A673 (cell line): Measurements from ENCODE around the gene CDON. TPM values are rescaled to one million over a fixed set of nuclear protein-coding genes. Genes with fewer than 3 reads are reported as not detected.

Source experiments
- BruUV-seq: library from RNA; stranded (reverse); fragments of 400-500 nt; replicated peaks from 2 replicates; lab custom pipeline; 2021; lab: Mats Ljungman, UMichigan
- CTCF ChIA-PET: fragments of 300-600 bp; sonication (Branson Sonifier 250); formaldehyde crosslinking; loops from one replicate; lab custom pipeline; 2022; ENCODE audit warnings: antibody characterized with exemption; lab: Charles Lee
- POLR2A ChIA-PET: fragments of 300-600 bp; sonication (Branson Sonifier 250); formaldehyde crosslinking; loops from one replicate; lab custom pipeline; 2022; ENCODE audit warnings: antibody characterized with exemption; ENCODE audit not compliant: low non-redundant PET; lab: Charles Lee
- DNase-seq: peaks from one replicate; pipeline ENCODE4 v3.0.0-alpha.2; 2015; ENCODE audit warnings: low spot score
- H3K27ac ChIP-seq: fragments of 200-600 bp; sonication (generic); 2 replicates; pipeline ENCODE4 v1.5.1; 2016; ENCODE audit warnings: mixed run types, low read depth, mild to moderate bottlenecking, mixed read lengths, antibody characterized with exemption, low read length; ENCODE audit not compliant: poor library complexity, severe bottlenecking
- H3K27me3 ChIP-seq: fragments of 200-600 bp; sonication (generic); replicated peaks from 2 replicates; pipeline ENCODE4 v1.6.1; 2017; ENCODE audit warnings: mixed run types, low read depth, mild to moderate bottlenecking, mixed read lengths, antibody characterized with exemption, low read length; ENCODE audit not compliant: insufficient read depth, poor library complexity
- H3K36me3 ChIP-seq: fragments of 200-600 bp; sonication (generic); 2 replicates; pipeline ENCODE4 v1.6.1; 2016; ENCODE audit warnings: mixed run types, mild to moderate bottlenecking, mixed read lengths, antibody characterized with exemption, low read length; ENCODE audit not compliant: insufficient read depth, poor library complexity, severe bottlenecking
- H3K4me1 ChIP-seq: fragments of 200-600 bp; sonication (generic); 2 replicates; pipeline ENCODE4 v1.6.1; 2017; ENCODE audit warnings: mixed run types, mild to moderate bottlenecking, mixed read lengths, antibody characterized with exemption, low read length; ENCODE audit not compliant: insufficient read depth, poor library complexity, severe bottlenecking
- H3K4me3 ChIP-seq: fragments of 200-600 bp; sonication (generic); 2 replicates; pipeline ENCODE4 v1.5.1; 2016; ENCODE audit warnings: low read depth, mixed run types, mild to moderate bottlenecking, mixed read lengths, low read length; ENCODE audit not compliant: poor library complexity, severe bottlenecking
- H3K9me3 ChIP-seq: fragments of 200-600 bp; sonication (generic); 2 replicates; pipeline ENCODE4 v1.6.1; 2016; ENCODE audit warnings: mixed run types, low read depth, mild to moderate bottlenecking, mixed read lengths, antibody characterized with exemption, low read length; ENCODE audit not compliant: poor library complexity, severe bottlenecking
- EZH2 ChIP-seq: fragments of 200-600 bp; sonication (generic); IDR thresholded peaks from 2 replicates; pipeline ENCODE4 v1.6.1; 2017; ENCODE audit warnings: borderline replicate concordance, low read depth, mild to moderate bottlenecking, mixed read lengths, antibody characterized with exemption, low read length; ENCODE audit not compliant: poor library complexity, severe bottlenecking
- intact Hi-C: fragments of 100-400 bp; cut with micrococcal nuclease; formaldehyde crosslinking; loops from one replicate; pipeline ENCODE4 v1.10.0; 2022; ENCODE audit not compliant: unreplicated experiment
- total RNA-seq: library from RNA; stranded (reverse); gene quantifications from 2 replicates; pipeline ENCODE4 v1.2.3, GENCODE V29; 2021
- TF ChIP-seq, protein P1 (sequence below): fragments of 300-800, 200-600 bp; sonication (generic); conservative IDR thresholded peaks from 2 replicates; pipeline ENCODE4 v1.5.1; 2017; ENCODE audit warnings: low read depth, mild to moderate bottlenecking, antibody characterized with exemption, low read length, moderate library complexity, mixed read lengths

Gene CDON
- total RNA-seq, 1 experiment from 2014 or later = 25.3 TPM

DNA sequence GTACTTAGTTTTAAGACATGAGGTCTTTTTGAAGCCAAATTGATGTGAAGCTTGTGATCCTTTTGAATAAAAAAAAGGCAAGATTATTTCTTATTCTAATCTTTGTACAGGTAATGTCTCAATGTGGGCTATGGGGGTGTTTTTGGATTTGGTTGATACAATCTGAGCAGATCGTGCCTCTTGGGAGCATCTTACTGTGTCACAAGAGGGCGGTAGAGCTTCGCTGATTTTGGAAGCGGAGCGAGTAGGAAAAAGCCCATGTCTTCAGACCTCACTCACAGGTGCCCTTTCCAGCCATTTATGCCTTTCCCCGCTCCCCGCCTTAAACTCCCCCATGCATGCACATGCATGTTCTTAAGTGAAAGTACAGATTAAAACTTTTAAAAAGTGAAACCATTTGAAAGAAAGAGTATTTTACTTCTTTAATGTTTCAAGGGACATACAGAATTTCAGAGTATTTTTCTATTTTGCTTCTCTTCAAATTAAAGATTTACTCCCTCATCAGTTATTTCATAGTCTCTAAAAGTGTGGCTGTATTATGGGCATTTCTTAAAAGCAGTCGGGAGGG is 139.6 kb downstream of the CDON start:
- Histone ChIP-seq H3K4me3 (no peak overlapping the region), H3K27ac (no peak overlapping the region), H3K9me3 (no peaks in the 10 kb centered on the region), H3K36me3 (no peaks in the 10 kb centered on the region), H3K27me3 (peaks cover 7% of the 10 kb centered on the region), H3K4me1 (no peaks in the 10 kb centered on the region)
- intact Hi-C loops = loop anchor here (1.0 kb wide), 1 partner anchor 271 kb away; no protein-coding TSS in a partner anchor
- TF ChIP-seq, protein P1, sequence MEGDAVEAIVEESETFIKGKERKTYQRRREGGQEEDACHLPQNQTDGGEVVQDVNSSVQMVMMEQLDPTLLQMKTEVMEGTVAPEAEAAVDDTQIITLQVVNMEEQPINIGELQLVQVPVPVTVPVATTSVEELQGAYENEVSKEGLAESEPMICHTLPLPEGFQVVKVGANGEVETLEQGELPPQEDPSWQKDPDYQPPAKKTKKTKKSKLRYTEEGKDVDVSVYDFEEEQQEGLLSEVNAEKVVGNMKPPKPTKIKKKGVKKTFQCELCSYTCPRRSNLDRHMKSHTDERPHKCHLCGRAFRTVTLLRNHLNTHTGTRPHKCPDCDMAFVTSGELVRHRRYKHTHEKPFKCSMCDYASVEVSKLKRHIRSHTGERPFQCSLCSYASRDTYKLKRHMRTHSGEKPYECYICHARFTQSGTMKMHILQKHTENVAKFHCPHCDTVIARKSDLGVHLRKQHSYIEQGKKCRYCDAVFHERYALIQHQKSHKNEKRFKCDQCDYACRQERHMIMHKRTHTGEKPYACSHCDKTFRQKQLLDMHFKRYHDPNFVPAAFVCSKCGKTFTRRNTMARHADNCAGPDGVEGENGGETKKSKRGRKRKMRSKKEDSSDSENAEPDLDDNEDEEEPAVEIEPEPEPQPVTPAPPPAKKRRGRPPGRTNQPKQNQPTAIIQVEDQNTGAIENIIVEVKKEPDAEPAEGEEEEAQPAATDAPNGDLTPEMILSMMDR = peak; percentile 95
- no peak for TF ChIP-seq EZH2
- peak; percentile 88 for DNase-seq
- POLR2A ChIA-PET = no interaction called here
- no TSS peak for BruUV-seq
- CTCF ChIA-PET = interaction anchor here (1.9 kb wide), 1 partner anchor 271 kb away, joined by 7 read pairs; no protein-coding TSS in a partner anchor

DNA sequence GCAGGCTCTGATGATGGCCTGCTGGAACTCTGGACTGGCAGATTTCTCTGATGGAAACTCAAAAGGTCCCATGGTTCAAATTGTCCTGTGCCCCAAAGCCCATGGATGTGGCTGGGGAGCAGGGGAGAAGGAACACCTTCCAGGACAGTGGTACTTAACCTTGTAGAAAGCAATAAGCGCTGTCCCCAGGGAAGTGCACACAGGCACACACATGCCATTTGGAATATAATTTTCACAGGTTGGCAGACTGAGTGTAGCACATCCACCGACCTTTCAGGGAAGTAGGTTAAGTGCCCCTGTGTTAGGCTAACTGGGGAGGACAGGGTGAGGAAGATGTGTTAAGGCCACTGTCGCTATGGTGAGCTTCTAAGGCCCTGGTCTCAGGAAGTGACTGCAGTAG is 140.5 kb downstream of the CDON start:
- H3K9me3 ChIP-seq = no peaks in the 10 kb centered on the region
- H3K27me3 ChIP-seq = peaks cover 10% of the 10 kb centered on the region
- intact Hi-C loops = no loop called here
- POLR2A ChIA-PET = no interaction called here
- H3K36me3 ChIP-seq = no peaks in the 10 kb centered on the region
- DNase-seq = no peak
- H3K27ac ChIP-seq = no peak overlapping the region
- no TSS peak for BruUV-seq
- TF ChIP-seq, protein P1 = no peak
- TF ChIP-seq EZH2 = no peak
- CTCF ChIA-PET = interaction anchor here (0.7 kb wide), 1 partner anchor 278 kb away, joined by 3 read pairs; no protein-coding TSS in a partner anchor
- H3K4me3 ChIP-seq = no peak overlapping the region
- no peaks in the 10 kb centered on the region for H3K4me1 ChIP-seq

DNA sequence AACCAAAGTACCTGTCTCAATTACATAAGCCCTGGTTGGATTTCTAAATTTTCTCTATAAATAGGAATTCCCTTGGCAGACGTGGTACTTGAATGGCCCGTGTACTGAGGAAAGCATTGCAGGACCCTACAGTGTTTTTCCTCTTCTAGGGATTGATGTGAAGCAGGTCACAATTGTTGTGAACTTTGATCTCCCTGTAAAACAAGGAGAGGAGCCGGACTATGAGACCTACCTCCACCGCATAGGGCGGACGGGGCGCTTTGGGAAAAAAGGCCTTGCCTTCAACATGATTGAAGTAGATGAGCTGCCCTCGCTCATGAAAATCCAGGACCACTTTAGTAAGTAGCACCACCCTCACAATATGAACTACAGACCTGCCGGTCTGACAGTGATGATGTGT is 141.6 kb downstream of the CDON start:
- Histone ChIP-seq H3K9me3 (no peaks in the 10 kb centered on the region), H3K36me3 (no peaks in the 10 kb centered on the region), H3K4me1 (no peaks in the 10 kb centered on the region), H3K27ac (no peak overlapping the region), H3K27me3 (peaks cover 21% of the 10 kb centered on the region), H3K4me3 (no peak overlapping the region)
- CTCF ChIA-PET = interaction anchor here (0.5 kb wide), 1 partner anchor 349 kb away, joined by 5 read pairs; no protein-coding TSS in a partner anchor
- no TSS peak for BruUV-seq
- TF ChIP-seq, protein P1 = no peak
- TF ChIP-seq EZH2 = no peak
- no peak for DNase-seq
- POLR2A ChIA-PET = no interaction called here
- intact Hi-C loops = no loop called here
